Lower lobe of right lung (tissue), 2 donors: ENCODE measurements around the gene VWCE. TPM values are rescaled to one million over a fixed set of nuclear protein-coding genes. Genes with fewer than 3 reads are reported as not detected.

ENCODE experiments used
- ATAC-seq, 2 donors: fragments of 200-7000 bp; cut with Tn5 transposase; one replicate each; pipeline ENCODE4 v1.9.1; 2020 to 2022; ENCODE audit warnings: mild to moderate bottlenecking in 2 of 2, moderate library complexity in 2 of 2
- DNase-seq: peaks from one replicate; pipeline ENCODE4 v3.0.0-alpha.2; 2020
- H3K27ac ChIP-seq: fragments of 200-600 bp; one replicate; pipeline ENCODE4 v1.8.0; 2022
- H3K27me3 ChIP-seq: fragments of 200-600 bp; one replicate; pipeline ENCODE4 v1.8.0; 2022; ENCODE audit warnings: low read depth
- H3K36me3 ChIP-seq: fragments of 200-600 bp; one replicate; pipeline ENCODE4 v1.8.0; 2022; ENCODE audit warnings: mild to moderate bottlenecking
- H3K4me1 ChIP-seq: fragments of 200-600 bp; one replicate; pipeline ENCODE4 v1.8.0; 2022
- H3K4me3 ChIP-seq: fragments of 200-600 bp; one replicate; pipeline ENCODE4 v1.8.0; 2022; ENCODE audit warnings: mild to moderate bottlenecking
- H3K9me3 ChIP-seq: fragments of 200-600 bp; one replicate; pipeline ENCODE4 v1.8.0; 2022
- intact Hi-C: fragments of 100-400 bp; cut with DNase I; formaldehyde crosslinking; loops from one replicate; pipeline ENCODE4 v1.11.0; 2022
- total RNA-seq: library from RNA; stranded (reverse); fragmentation: NEBNext Ultra II Directional; extraction: Animal tissue kit (Norgen Biotek cat#: 25700); gene quantifications from one replicate; pipeline ENCODE4 v1.2.1, GENCODE V29; 2021
- TF ChIP-seq, protein P1 (sequence below): fragments of 200-600 bp; IDR thresholded peaks from one replicate; pipeline ENCODE4 v1.8.0; 2022; ENCODE audit warnings: antibody characterized with exemption, mild to moderate bottlenecking
- donor health status: DM: no; HTN: yes; CAD: no; lungs with severe emphysema.

Gene VWCE
- total RNA-seq, 1 donor from 2014 or later: 1.2 TPM

DNA sequence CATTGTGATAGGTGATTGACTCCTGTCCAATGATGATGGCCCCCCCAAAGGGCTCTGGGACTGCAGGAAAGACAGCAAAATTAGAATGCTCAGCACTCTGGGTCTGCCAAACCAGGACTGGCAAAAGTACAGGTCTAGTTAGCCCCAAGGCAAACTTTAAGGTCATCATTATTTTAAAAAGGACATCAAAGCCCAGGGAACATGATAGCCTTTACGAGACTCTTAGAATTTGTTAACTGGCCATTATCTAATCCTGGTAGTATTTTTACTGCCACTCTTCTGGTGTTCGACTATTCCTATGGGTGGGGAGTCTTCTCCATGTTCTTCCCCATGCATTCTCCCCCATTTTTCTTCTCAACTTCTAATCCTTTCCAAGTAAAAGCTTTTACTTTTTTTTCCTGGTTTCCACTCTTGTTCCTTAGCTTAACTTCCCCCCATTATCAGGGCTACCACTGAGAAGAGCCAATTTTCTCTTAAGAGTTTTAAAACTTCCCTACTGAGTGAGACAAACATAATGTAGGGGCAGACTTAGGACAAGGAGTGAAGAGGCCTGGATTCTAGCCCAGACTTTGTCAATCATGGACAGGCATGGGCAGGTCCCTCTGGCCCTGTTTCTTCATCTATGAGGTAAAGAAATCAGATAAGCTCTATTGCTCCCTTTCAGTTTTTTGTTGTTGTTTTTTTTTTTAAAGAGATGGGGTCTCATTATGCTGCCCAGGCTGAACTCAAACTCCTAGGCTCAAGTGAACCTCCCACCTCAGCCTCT is 30.7 kb upstream of the VWCE start:
- H3K4me3 ChIP-seq: no peak overlapping the region
- no peak for DNase-seq
- peak in 1 of 2 donors; percentile 39 for ATAC-seq
- no peak overlapping the region for H3K27ac ChIP-seq
- H3K4me1 ChIP-seq: peaks cover 3% of the 10 kb centered on the region
- H3K36me3 ChIP-seq: peaks cover 93% of the 10 kb centered on the region
- H3K9me3 ChIP-seq: no peaks in the 10 kb centered on the region
- TF ChIP-seq, protein P1, sequence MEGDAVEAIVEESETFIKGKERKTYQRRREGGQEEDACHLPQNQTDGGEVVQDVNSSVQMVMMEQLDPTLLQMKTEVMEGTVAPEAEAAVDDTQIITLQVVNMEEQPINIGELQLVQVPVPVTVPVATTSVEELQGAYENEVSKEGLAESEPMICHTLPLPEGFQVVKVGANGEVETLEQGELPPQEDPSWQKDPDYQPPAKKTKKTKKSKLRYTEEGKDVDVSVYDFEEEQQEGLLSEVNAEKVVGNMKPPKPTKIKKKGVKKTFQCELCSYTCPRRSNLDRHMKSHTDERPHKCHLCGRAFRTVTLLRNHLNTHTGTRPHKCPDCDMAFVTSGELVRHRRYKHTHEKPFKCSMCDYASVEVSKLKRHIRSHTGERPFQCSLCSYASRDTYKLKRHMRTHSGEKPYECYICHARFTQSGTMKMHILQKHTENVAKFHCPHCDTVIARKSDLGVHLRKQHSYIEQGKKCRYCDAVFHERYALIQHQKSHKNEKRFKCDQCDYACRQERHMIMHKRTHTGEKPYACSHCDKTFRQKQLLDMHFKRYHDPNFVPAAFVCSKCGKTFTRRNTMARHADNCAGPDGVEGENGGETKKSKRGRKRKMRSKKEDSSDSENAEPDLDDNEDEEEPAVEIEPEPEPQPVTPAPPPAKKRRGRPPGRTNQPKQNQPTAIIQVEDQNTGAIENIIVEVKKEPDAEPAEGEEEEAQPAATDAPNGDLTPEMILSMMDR: no peak
- intact Hi-C loops: no loop called here
- H3K27me3 ChIP-seq: no peaks in the 10 kb centered on the region

DNA sequence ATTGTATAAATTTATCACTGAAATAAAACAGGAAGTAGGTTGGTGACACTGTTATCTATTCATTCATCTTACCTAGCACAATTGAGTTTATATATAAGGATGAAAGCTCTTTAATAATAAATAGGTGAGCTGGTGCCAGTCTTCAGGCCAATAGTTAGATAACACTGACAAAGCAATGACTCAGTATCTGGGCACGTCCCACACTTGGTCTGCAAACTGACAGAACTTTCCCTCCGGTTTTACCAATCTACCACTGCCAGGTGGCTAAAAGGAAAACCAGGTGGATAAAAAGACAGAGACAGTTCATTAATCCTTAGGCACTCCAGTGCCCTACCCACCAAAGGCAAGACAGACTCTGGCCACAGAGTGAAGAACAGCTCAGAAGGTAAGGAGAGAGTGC is 20.1 kb upstream of the VWCE start:
- no peaks in the 10 kb centered on the region for H3K4me1 ChIP-seq
- H3K36me3 ChIP-seq: peaks cover 100% of the 10 kb centered on the region
- ATAC-seq (no peak), DNase-seq (no peak)
- no peaks in the 10 kb centered on the region for H3K9me3 ChIP-seq
- H3K27me3 ChIP-seq: no peaks in the 10 kb centered on the region
- no peak overlapping the region for H3K4me3 ChIP-seq
- H3K27ac ChIP-seq: no peak overlapping the region
- TF ChIP-seq, protein P1: no peak
- intact Hi-C loops: no loop called here

DNA sequence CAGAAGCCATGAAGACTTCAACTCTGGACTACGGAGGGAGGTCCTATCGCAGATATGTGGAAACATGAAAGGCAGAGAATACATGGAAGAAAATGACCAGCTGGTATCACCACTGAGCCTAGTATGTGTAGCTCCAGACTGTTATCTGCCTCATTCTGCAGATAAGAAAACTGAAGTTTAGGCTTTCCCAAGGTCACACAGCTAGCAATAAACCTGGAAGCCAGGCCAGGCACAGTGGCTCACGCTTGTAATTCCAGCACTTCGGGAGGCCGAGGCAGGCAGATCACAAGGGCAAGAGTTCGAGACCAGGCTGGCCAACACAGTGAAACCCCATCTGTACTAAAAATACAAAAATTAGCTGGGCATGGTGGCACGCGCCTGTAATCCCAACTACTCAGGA is 15.6 kb upstream of the VWCE start:
- Histone ChIP-seq H3K9me3 (no peaks in the 10 kb centered on the region), H3K27me3 (no peaks in the 10 kb centered on the region), H3K4me3 (no peak overlapping the region), H3K4me1 (no peaks in the 10 kb centered on the region), H3K36me3 (peaks cover 100% of the 10 kb centered on the region), H3K27ac (no peak overlapping the region)
- DNase-seq (no peak), ATAC-seq (no peak)
- intact Hi-C loops: no loop called here
- TF ChIP-seq, protein P1: no peak

DNA sequence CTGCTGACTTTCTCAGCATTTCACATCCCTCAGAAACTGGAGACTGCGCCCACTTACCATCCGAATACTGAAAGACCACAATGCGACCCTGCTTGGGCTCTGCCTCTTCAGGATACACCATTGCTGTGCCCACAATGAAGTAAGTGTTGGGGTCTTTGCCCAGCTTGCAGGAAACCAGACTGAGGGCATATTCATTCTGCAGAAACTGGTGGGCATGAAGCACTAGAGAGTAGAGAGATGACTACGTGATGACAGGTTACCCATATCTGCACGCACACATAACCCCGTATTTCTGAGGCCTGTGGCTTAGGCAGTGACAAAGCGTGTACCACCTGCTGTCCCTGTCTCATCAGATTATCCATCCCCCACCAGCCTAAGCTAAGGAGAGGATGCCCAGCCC is 14.6 kb upstream of the VWCE start:
- Histone ChIP-seq H3K27me3 (no peaks in the 10 kb centered on the region), H3K4me1 (no peaks in the 10 kb centered on the region), H3K4me3 (no peak overlapping the region), H3K27ac (no peak overlapping the region), H3K36me3 (peaks cover 100% of the 10 kb centered on the region), H3K9me3 (no peaks in the 10 kb centered on the region)
- DNase-seq: no peak
- TF ChIP-seq, protein P1: no peak
- intact Hi-C loops: no loop called here
- ATAC-seq: no peak

DNA sequence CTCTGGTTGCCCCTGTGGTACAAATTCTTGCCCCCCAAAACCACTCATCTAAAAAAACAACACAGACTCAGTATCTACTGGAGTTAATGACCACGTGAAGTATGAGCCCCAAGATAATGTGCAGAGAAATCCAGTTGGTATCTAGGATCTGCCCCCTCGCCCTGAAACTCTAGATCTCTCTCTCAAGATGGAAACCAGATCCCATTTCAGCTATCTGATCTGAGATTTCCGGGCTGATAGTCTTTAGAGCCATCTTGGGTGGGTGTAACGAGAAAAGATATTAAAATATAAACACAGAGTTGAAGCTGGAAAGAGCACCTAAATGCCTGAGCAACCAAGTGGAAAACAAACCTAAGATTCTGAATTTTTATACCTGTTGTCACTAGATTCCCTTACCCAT is 14.0 kb upstream of the VWCE start:
- Histone ChIP-seq H3K9me3 (no peaks in the 10 kb centered on the region), H3K4me3 (no peak overlapping the region), H3K4me1 (no peaks in the 10 kb centered on the region), H3K27me3 (no peaks in the 10 kb centered on the region), H3K27ac (no peak overlapping the region), H3K36me3 (peaks cover 100% of the 10 kb centered on the region)
- ATAC-seq (no peak), DNase-seq (no peak)
- TF ChIP-seq, protein P1: no peak
- intact Hi-C loops: no loop called here
